Lung microvascular endothelial cell (primary cell): ENCODE data around the gene PTGIS. TPM values are rescaled to one million over a fixed set of nuclear protein-coding genes. Genes with fewer than 3 reads are reported as not detected.

Experiments used
- DNase-seq, 2 donors: peaks; one replicate each; pipeline versions ENCODE4 v3.0.0 to v3.0.0-alpha.2; 2010; ENCODE audit warnings: low read depth in 2 of 2
- total RNA-seq: library from RNA; depleted of rRNA; stranded (reverse); fragments of >200 nt; gene quantifications from 2 replicates; pipeline ENCODE4 v1.2.1, GENCODE V29; 2014

PTGIS gene
- total RNA-seq, 1 donor from 2014 or later = 0.20 TPM

- no peak for DNase-seq
These were observed 35.5 kb downstream of the PTGIS start for GRCh38 chr20:49532285-49532946.

- no peak for DNase-seq
These were observed 38.5 kb downstream of the PTGIS start for GRCh38 chr20:49529470-49529869.

DNA sequence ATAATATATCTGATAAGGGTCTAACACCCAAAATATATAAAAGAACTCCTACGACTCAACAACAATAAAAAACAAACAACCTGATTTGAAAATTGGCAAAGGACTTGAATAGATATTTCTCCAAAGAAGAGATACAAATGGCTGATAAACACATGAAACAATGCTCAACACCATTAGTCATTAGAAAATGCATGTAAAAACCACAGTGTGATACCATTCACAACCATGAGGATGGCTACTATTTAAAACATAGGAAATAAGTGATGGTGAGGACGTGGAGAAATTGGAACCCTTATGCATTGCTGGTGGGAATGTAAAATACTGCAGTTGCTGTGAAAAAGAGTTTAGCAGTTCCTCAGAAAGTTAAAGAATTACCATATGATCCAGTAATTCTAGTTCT lies 41.4 kb downstream of the PTGIS start:
- no peak for DNase-seq

GRCh38 chr20:49526056-49526455 lies 41.9 kb downstream of the PTGIS start:
- DNase-seq = no peak

DNA sequence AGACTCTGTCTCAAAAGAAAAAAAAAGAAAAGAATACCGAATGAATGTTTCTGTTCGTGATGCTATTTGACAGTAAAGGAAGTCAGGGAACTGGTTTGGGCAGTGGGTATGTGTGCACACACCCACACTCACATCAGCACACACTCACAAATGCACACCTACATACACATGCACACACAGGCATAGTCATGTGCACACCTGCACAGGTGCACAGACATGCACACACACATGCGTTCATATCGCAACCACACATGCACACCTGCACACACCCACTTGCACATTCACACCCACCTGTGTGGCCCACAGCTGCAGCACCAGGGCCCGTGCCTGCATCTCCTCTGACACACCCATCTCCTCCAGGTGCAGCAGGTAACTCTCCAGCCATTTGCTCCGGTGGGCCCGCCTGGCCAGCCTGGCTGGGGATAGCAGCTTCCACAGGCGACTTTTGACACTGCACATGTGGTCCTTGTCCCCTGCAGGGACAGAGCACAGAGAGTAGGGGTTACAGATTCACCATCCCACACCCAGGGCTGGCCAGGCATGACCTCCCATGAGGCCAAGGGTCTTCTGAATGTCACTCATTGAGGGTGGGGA lies 44.1 kb downstream of the PTGIS start:
- no peak for DNase-seq

GRCh38 chr20:49521356-49521755 lies 46.6 kb downstream of the PTGIS start:
- no peak for DNase-seq

- DNase-seq = no peak
These were observed 48.1 kb downstream of the PTGIS start for GRCh38 chr20:49519777-49520359.

- no peak for DNase-seq
These were observed 48.7 kb downstream of the PTGIS start for GRCh38 chr20:49519212-49519712.

DNA sequence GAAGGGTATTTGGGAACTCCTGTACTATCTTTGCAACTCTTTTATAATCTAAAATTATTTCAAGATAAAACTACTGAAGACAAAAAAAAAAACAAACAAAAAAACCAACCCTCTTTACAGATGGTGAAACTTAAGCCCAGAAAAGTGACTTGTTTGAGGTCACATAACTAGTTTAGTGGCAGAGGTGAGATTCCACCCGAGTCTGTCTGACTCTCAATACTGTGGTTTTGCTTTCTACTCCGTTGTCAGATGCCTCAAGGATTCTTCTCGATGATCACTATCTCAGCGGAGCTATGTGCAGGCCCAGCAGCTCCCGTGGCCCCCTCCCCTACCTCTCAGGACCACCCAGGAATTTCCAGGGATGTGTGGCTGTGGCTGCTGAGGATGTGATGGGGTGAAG lies 49.4 kb downstream of the PTGIS start:
- DNase-seq = no peak

GRCh38 chr20:49517805-49518100 lies 50.2 kb downstream of the PTGIS start:
- no peak for DNase-seq

- no peak for DNase-seq
These were observed 50.8 kb downstream of the PTGIS start for GRCh38 chr20:49516916-49517804.

- no peak for DNase-seq
These were observed 52.4 kb downstream of the PTGIS start for GRCh38 chr20:49515586-49515985.

DNA sequence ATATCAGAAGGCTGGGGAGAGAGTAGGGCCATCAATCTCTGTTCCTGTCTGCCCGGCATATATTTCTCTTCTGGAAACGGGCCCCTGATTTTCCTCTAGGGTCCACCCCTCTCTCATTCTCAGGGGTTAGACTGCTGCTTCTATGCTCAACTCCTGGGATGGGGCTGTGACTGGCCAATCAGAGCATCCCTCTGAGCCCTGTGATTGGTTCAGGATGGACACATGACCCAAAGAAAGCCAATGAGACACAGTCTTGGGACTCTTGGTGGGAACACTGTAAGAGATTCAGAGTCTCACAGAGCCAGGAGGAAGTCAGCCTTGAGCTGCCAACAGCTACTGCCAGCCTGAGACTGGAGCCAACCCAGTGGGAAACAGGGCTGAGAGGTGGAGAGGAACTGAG lies 54.4 kb downstream of the PTGIS start:
- no peak for DNase-seq

DNA sequence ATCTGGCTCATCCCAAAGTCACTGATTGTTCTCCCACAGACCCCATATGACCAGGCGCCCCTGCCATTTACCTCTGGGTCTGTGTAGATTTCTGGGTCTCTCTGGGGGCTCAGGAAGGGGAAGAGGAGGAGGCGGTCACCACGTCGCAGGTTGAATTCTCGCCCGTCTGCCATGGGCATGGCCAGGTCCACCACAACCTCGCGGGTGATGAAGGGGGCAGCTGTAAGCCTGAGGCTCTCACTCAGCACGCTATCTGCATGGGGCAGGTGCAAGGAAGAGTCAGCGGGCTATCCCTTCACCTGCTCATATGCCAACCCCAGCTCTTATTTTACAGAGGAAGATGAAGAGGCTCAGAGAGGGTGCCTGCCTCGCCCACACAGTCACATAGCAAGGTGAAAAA lies 54.9 kb downstream of the PTGIS start:
- DNase-seq = no peak

GRCh38 chr20:49511788-49512525 lies 56.0 kb downstream of the PTGIS start:
- no peak for DNase-seq

- DNase-seq = no peak
These were observed 57.3 kb downstream of the PTGIS start for GRCh38 chr20:49510562-49511122.

DNA sequence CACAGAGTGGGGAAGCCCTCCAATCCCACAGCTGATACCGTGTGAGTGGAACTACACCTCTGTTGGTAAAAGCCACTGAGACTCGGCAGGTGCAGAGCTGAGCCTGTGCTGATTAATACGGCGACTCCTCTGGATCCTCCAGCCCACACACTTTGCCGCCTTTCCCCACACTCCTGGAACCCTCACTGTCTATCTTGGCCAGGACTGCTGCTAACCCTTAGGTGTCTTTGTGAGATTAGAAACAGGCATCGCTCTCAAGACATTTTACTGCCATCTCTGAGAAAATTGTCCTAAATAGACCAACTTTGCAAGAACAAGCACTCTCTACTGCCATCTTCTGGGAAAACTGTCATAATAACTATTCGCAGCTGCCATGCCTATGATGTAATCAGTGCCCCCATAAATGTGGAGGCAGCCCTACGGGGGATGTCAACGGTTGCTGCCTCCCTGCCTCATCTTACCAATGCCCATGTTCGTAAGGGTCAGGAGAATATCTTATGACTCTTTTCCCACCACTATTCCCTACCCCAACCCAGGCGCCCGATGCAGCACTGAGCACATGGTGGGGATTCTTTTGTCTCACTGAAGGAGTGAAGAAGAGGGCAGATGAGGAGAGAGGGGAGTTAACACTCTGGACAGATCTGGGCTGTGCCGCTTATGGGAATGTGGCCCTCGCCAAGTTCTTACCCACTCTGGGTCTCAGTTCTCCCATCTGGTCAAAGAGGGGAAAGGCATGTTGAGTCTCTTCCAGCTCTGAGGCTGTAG lies 59.3 kb downstream of the PTGIS start:
- DNase-seq = peak; percentile 56 to 61

DNA sequence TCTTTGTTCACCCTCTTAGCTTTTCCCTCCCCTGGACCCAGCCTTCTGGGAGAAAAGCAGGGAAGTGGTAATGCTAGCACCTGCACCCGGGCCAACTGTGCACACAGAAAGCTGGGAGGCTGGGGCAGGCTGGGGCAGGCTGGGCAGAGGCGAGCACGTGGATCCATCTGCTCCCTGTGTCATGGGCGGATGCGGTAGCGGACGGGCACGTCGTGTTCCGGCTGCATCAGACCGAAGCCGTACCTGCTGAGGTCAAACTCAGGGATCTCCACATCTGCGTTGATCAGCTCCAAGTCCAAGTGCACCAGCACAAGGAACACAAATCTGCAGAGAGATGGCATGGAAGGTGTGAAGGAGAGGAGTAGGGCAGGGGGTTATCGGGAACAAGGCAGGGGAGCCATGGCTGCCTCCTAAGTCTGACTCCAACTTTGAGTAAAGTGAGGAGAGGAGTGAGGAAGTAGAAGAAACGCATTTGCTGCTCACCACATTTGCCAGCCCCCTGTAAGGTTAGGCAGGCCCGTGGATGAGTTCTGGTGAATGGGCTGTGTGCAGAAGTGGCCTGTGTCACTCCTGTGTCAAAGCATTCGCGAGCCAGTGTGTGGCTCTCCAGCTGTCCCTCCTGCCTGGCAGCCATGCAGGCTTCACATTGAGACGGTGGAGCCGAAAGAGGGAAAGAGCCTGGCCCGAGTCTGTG lies 60.0 kb downstream of the PTGIS start:
- DNase-seq = no peak

DNA sequence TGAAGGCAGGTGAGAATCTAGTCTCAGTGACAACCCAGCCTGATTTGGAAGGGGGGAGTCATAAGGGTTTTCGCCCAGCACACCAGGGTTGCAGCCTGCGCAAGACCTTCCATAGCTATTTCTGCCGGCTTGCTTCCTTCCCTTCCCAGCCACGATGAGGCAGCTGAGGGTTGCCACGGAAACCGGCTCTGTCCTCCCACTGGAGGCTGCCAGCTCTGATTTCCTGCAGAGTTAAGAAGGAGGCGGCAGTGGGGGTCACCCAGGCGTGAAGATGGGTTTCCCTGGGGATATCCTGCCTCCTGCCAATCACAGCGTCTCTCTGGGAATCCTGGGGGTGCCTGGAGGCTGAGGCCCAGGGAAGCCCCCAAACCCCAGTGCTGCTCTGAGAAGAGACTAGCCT lies 62.4 kb downstream of the PTGIS start:
- peak; percentile 12 to 61 for DNase-seq

- no peak for DNase-seq
These were observed 64.8 kb downstream of the PTGIS start for GRCh38 chr20:49503176-49503575.
